Liver (tissue), 3 donors: ENCODE measurements around the gene GPN1.

Experiments used
- CTCF ChIP-seq: fragments of 150-350 bp; IDR thresholded peaks from 2 replicates; pipeline ENCODE4 v1.5.1; 2017; ENCODE audit warnings: improper control_type of control experiment, low read depth, low read length; ENCODE audit not compliant: missing input control
- HNF4G ChIP-seq: IDR thresholded peaks from 2 replicates; pipeline ENCODE4 v1.6.1; 2016; ENCODE audit warnings: antibody characterized with exemption
- YY1 ChIP-seq: IDR thresholded peaks from 2 replicates; pipeline ENCODE4 v1.6.1; 2016; ENCODE audit warnings: antibody characterized with exemption, mild to moderate bottlenecking
- donor health status: healthy.
- donor health status: healthy.

GRCh38 chr2:27615316-27615715 lies 13.5 kb upstream of the GPN1 start:
- TF ChIP-seq CTCF (no peak), HNF4G (no peak), YY1 (no peak)
